Adrenal gland (tissue), 5 donors: ENCODE results near the gene LOXHD1.

Experiments
- POLR2A ChIP-seq, 2 donors: fragments of 450-650 bp; IDR thresholded peaks; one replicate each; pipeline ENCODE4 v1.6.1; 2017; ENCODE audit warnings: antibody characterized with exemption in 2 of 2, mild to moderate bottlenecking in 2 of 2, moderate library complexity in 1 of 2
- TF ChIP-seq, protein P1 (sequence below), 6 experiments: fragments of 450-650 bp in 4 of 6; fragments of 200-600 bp in 2 of 6; sonication (generic) in 1 of 6; IDR thresholded peaks; 1 replicate in 5 of 6; 2 replicates in 1 of 6; pipeline versions ENCODE4 v1.5.1 to v1.8.0; 2016 to 2021; ENCODE audit warnings: antibody characterized with exemption in 6 of 6, mild to moderate bottlenecking in 2 of 6, moderate library complexity in 1 of 6
- donor health status: DM: no; HTN: no; CAD: no.

DNA sequence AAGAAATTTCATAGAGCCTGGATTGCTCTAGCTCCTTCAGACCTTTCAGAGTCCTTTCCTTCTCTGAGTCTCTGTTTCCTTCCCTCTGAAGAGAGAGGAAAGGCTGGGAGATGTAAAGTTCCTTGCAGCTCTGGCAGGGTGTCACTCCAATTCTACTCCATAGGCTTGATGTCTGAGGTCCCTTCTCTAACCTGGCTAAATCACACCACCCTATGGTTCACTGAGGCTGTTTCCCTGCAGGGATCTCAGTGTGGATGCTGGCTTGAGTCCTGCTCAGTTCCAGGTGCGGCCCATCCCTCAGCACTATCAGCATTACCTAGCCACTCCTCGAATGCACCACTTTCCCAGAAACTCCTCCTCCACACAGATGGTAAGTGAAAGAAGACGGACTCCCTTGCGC lies 209.7 kb downstream of the LOXHD1 start:
- TF ChIP-seq, protein P1, sequence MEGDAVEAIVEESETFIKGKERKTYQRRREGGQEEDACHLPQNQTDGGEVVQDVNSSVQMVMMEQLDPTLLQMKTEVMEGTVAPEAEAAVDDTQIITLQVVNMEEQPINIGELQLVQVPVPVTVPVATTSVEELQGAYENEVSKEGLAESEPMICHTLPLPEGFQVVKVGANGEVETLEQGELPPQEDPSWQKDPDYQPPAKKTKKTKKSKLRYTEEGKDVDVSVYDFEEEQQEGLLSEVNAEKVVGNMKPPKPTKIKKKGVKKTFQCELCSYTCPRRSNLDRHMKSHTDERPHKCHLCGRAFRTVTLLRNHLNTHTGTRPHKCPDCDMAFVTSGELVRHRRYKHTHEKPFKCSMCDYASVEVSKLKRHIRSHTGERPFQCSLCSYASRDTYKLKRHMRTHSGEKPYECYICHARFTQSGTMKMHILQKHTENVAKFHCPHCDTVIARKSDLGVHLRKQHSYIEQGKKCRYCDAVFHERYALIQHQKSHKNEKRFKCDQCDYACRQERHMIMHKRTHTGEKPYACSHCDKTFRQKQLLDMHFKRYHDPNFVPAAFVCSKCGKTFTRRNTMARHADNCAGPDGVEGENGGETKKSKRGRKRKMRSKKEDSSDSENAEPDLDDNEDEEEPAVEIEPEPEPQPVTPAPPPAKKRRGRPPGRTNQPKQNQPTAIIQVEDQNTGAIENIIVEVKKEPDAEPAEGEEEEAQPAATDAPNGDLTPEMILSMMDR (IDR thresholded peaks at IDR 0.05) = no peak
- TF ChIP-seq POLR2A (IDR thresholded peaks at IDR 0.05) = no peak
